Duodenal mucosa (tissue), 2 donors: ENCODE measurements around the gene SMPX.

ENCODE experiments used
- H3K27ac ChIP-seq: one replicate; pipeline ENCODE4 v1.7.0; 2013; ENCODE audit warnings: low read depth, low read length
- H3K27me3 ChIP-seq, 2 donors: one replicate each; pipeline ENCODE4 v1.7.0; 2013; ENCODE audit warnings: low read length in 2 of 2, control low read depth in 1 of 2; ENCODE audit not compliant: insufficient read depth in 2 of 2, control insufficient read depth in 1 of 2
- H3K36me3 ChIP-seq, 2 donors: one replicate each; pipeline ENCODE4 v1.7.0; 2013; ENCODE audit warnings: low read length in 2 of 2, control low read depth in 1 of 2; ENCODE audit not compliant: insufficient read depth in 2 of 2, control insufficient read depth in 1 of 2
- H3K4me1 ChIP-seq, 2 donors: one replicate each; pipeline ENCODE4 v1.7.0; 2013; ENCODE audit warnings: low read length in 2 of 2, control low read depth in 1 of 2; ENCODE audit not compliant: insufficient read depth in 2 of 2, control insufficient read depth in 1 of 2
- H3K4me3 ChIP-seq, 2 donors: one replicate each; pipeline ENCODE4 v1.7.0; 2013; ENCODE audit warnings: low read length in 2 of 2, low read depth in 1 of 2
- H3K9ac ChIP-seq, 2 donors: one replicate each; pipeline ENCODE4 v1.7.0; 2013; ENCODE audit warnings: low read length in 2 of 2, low read depth in 1 of 2
- H3K9me3 ChIP-seq, 2 donors: one replicate each; pipeline ENCODE4 v1.7.0; 2013; ENCODE audit warnings: low read length in 2 of 2, control low read depth in 1 of 2; ENCODE audit not compliant: control insufficient read depth in 1 of 2

SMPX gene

DNA sequence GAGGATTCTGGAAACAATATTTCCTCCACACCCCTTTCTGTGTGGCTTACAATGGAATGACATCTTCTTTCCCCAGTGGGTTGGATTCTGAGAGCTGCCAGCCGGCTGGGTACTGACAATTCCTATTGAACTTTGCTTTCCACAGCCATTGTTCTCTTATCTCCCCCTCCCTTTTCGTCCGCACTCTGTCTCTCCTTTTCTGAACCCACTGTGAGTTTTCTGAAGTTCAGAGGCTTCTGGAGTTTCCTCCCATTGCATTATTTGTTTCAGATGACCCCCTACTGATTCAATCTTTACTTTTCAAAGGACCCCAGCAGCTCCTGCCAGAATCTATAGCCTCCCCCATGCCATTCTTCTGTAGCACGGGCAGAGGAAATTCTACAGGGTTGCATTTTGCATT, 10.4 kb downstream of the SMPX start:
- Histone ChIP-seq H3K36me3 (no peaks in the 10 kb centered on the region), H3K4me1 (peaks cover 0 to 6% of the 10 kb centered on the region in 2 donors), H3K27ac (no peak overlapping the region), H3K9me3 (no peaks in the 10 kb centered on the region), H3K4me3 (no peak overlapping the region), H3K27me3 (no peaks in the 10 kb centered on the region), H3K9ac (no peak overlapping the region)

GRCh38 chrX:21745756-21746155, 12.2 kb downstream of the SMPX start:
- H3K4me1 ChIP-seq = peaks cover 0 to 6% of the 10 kb centered on the region in 2 donors
- no peak overlapping the region for H3K27ac ChIP-seq
- no peak overlapping the region for H3K9ac ChIP-seq
- H3K4me3 ChIP-seq = no peak overlapping the region
- H3K36me3 ChIP-seq = no peaks in the 10 kb centered on the region
- no peaks in the 10 kb centered on the region for H3K9me3 ChIP-seq
- no peaks in the 10 kb centered on the region for H3K27me3 ChIP-seq

DNA sequence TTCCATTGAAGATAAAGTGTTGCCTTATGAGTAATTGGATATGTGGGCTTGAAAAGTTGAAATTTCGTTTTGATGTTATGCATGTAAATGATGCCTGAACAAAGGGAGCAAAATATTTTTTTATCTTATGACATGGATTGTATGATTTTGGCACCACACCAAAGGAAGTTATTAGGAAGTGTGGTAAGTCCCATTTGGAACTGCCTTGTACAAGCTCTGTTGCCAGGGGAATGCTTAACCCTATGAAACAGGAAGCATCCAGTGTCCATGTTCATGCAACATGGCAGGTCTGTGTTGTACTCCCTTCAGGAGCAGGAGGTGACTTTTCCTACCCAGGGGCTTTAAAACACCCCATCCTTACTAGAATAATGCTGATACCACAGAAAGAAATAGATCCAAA, 13.2 kb downstream of the SMPX start:
- Histone ChIP-seq H3K27ac (no peak overlapping the region), H3K4me3 (no peak overlapping the region), H3K27me3 (no peaks in the 10 kb centered on the region), H3K9ac (no peak overlapping the region), H3K36me3 (no peaks in the 10 kb centered on the region), H3K9me3 (no peaks in the 10 kb centered on the region), H3K4me1 (peaks cover 0 to 11% of the 10 kb centered on the region in 2 donors)

GRCh38 chrX:21744060-21744459, 13.9 kb downstream of the SMPX start:
- Histone ChIP-seq H3K9ac (no peak overlapping the region), H3K36me3 (no peaks in the 10 kb centered on the region), H3K4me1 (peaks cover 0 to 11% of the 10 kb centered on the region in 2 donors), H3K27me3 (no peaks in the 10 kb centered on the region), H3K27ac (no peak overlapping the region), H3K4me3 (no peak overlapping the region), H3K9me3 (no peaks in the 10 kb centered on the region)

DNA sequence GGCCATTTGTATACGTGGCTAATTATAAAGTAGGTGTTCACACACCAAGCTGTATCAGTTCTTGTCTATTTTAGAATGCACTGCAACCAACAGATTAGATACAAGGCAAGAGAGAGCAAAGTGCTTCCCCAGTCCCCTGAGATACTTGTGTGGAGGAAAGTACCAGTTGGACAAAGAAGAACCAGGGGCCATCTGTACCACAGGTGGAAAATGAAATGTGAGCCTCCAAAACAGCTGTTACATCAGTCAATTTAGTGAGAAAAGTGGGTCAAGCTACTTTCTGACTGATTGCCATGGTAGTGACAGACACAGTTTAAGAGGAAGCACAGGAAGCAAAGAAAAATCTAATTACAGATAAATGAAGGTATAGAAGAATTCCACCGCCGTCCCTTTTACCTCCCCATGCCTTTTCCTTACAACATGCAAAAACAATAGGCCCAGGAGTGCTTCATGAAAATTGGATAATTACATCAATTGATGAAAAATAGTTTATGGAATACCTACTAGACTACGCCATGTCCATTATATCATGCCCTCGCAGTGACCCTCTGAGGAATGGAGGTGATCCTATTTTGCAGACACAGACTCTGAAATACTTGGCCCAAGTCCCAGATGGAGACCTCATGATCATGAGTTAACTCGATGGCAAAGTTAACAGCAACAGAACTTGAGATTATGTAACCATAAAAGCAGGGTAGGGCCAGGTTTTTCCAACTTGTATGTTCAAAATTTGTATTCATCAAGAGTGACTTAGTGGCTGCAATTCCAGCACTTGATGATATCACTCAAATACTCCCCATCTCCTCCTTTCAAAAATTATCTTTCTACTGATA, 15.8 kb downstream of the SMPX start:
- no peaks in the 10 kb centered on the region for H3K9me3 ChIP-seq
- no peak overlapping the region for H3K4me3 ChIP-seq
- H3K4me1 ChIP-seq = peaks cover 0 to 4% of the 10 kb centered on the region in 2 donors
- H3K36me3 ChIP-seq = no peaks in the 10 kb centered on the region
- no peak overlapping the region for H3K27ac ChIP-seq
- H3K27me3 ChIP-seq = no peaks in the 10 kb centered on the region
- no peak overlapping the region for H3K9ac ChIP-seq

DNA sequence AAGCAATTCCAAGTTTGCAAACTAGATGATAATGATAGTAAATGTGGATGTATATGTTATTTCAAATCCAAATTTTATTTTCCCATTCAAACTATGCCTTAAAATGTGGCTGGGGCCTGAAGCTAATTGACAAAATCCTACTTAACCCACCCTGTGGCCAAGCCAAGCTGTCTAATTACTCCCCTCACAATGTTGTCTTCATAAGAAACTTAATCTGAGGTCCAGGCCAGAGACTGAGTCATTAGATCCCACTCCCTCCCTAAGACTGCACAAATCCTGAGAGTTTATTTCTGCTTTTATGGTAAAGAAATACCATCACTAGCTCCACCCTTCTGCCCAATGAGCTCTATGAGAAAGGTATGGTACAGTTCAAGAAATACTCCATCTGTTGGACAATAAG, 16.6 kb downstream of the SMPX start:
- Histone ChIP-seq H3K36me3 (no peaks in the 10 kb centered on the region), H3K27me3 (no peaks in the 10 kb centered on the region), H3K9me3 (no peaks in the 10 kb centered on the region), H3K27ac (no peak overlapping the region), H3K9ac (no peak overlapping the region), H3K4me1 (peaks cover 0 to 4% of the 10 kb centered on the region in 2 donors), H3K4me3 (no peak overlapping the region)

DNA sequence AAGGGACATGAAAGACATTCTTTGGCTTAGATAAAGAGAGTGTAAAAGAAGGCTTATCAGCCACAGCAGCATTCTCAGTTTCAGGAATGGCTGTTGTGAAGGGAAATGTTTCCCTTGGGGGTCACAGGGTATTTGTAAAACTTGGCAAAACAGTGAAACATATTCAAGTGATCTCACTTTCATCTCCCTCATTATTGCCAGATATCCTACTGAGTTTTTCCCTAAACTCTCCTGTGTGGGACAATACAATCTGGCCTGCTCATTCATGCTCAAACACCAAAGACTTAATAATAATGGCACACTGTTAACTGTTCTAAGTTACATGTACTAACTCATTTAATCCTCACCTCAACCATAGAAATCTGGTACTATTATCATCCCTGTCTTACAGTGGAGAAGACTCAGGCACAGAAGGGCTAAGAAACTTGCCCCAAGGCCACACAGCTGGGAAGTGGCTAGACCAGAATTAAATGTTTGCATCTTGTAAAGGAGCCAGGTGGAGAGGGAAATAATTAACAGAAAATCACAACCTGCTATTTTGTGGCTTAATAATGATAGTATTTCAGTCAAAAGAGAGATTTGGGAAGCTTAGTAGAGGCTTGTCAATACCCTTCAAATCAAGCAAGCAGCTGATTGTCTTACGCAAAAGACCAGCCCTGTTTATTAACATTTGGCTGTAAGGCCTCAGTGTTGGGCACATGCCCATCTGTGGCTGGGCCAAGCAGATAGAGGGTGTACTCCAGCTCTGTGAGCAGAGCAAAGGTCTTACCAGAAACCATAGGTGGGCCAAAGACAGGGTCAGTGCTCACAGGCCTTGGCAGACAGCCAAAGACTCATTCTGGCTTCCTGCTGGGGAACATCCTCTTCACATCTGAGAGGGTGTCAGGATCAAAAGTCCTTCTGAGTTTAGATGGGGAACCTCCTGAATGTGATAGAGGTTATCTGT, 17.3 kb downstream of the SMPX start:
- H3K9ac ChIP-seq = no peak overlapping the region

GRCh38 chrX:21738950-21739287, 19.0 kb downstream of the SMPX start:
- no peaks in the 10 kb centered on the region for H3K36me3 ChIP-seq

More for the DNA sequence above, 17.3 kb downstream of the SMPX start:
- Histone ChIP-seq H3K4me3 (no peak overlapping the region), H3K4me1 (peaks cover 0 to 4% of the 10 kb centered on the region in 2 donors), H3K9me3 (no peaks in the 10 kb centered on the region), H3K36me3 (no peaks in the 10 kb centered on the region), H3K27me3 (no peaks in the 10 kb centered on the region), H3K27ac (no peak overlapping the region)

DNA sequence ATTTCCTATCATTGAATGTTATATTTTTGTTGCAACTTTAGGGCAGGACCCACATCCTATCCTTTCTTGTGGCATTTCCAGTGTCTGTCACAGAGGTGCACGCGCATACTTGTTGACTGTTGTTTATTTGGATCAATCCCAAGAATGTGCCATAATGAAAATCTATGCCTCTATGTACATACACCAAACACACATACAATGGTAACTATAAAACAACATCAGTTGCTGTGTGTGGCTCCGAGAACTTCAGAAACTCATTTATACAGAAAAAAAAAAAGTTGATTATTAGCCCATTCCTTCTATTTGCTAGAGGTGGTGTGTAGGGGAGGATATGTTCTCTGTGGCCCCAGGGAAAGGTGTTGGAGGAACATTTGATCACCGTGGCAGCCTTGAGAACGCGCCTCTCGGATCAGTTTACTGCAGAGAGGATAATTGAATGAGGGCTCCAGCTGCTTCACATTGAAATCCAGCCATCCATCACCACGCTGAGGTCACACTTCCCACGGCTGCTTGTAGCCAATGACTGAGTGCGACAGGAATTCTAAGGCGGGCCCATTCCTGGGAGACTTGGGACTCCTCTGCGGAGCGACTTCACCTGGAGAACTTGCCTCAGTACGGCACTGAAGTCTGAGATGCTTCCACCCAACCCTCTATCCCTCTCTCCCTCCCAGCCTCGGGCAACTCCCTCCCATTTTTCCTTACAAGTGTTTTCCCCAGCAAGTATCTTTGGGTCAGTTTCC, 19.5 kb downstream of the SMPX start:
- H3K27me3 ChIP-seq = no peaks in the 10 kb centered on the region
- H3K9me3 ChIP-seq = no peaks in the 10 kb centered on the region
- no peak overlapping the region for H3K27ac ChIP-seq
- H3K9ac ChIP-seq = no peak overlapping the region
- H3K36me3 ChIP-seq = no peaks in the 10 kb centered on the region
- peaks cover 0 to 9% of the 10 kb centered on the region in 2 donors for H3K4me1 ChIP-seq
- H3K4me3 ChIP-seq = no peak overlapping the region

More at GRCh38 chrX:21738950-21739287, 19.0 kb downstream of the SMPX start:
- H3K9me3 ChIP-seq = no peaks in the 10 kb centered on the region
- H3K4me3 ChIP-seq = no peak overlapping the region
- no peak overlapping the region for H3K9ac ChIP-seq
- H3K27me3 ChIP-seq = no peaks in the 10 kb centered on the region
- no peak overlapping the region for H3K27ac ChIP-seq
- H3K4me1 ChIP-seq = peaks cover 0 to 4% of the 10 kb centered on the region in 2 donors
